KOPT-K1 (cell line): ENCODE data around the gene TIMM29.

ENCODE experiments used
- H3K27ac ChIP-seq: fragments of 200-600 bp; sonication (generic); 2 replicates; pipeline ENCODE4 v1.5.1; 2016; ENCODE audit warnings: antibody characterized with exemption, mild to moderate bottlenecking, low read depth, low read length; ENCODE audit not compliant: poor library complexity, severe bottlenecking
- H3K36me3 ChIP-seq: fragments of 200-600 bp; sonication (generic); 2 replicates; pipeline ENCODE4 v1.5.1; 2017; ENCODE audit warnings: antibody characterized with exemption, mild to moderate bottlenecking, low read length, moderate library complexity; ENCODE audit not compliant: insufficient read depth
- H3K9me3 ChIP-seq: fragments of 200-600 bp; sonication (generic); 2 replicates; pipeline ENCODE4 v1.5.1; 2017; ENCODE audit warnings: antibody characterized with exemption, low read length, mild to moderate bottlenecking; ENCODE audit not compliant: insufficient read depth, poor library complexity, severe bottlenecking

The TIMM29 gene

DNA sequence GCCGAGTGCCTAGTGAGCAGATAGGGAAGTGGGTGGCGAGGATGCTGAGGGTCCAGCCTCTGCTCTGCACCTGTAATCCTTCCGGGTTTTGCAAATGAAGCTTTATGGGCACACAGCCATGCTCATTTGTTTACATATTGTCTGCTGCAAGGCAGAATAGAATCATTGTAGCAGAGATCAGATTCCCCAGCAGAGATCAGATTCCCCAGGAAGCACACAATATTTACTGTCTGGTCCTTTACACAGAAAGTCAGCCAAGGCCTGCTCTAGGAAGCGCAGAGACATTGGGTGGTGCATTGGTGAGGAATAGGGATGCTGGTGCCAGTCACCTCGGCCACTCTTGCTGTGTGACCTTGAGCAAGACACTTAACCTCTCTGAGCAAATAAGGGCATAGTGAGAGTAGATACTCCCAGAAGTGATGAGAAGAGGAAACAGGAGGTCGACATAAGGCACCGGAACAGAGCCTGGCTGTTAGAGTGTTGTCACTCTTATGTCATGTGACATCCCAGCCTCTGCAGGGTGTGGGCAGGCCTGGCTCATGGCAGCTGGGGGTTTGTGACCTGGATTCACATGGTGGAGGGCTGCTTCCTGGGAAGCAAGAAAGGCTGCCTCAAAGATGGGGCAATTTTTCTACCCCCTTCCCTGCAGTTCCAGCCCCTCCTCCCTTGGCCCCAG is 31.6 kb upstream of the TIMM29 start:
- Histone ChIP-seq H3K36me3 (0 out of 2 replicates have a peak, but pooled peaks cover 5% of the 10 kb centered on the region), H3K27ac (no peak overlapping the region)

DNA sequence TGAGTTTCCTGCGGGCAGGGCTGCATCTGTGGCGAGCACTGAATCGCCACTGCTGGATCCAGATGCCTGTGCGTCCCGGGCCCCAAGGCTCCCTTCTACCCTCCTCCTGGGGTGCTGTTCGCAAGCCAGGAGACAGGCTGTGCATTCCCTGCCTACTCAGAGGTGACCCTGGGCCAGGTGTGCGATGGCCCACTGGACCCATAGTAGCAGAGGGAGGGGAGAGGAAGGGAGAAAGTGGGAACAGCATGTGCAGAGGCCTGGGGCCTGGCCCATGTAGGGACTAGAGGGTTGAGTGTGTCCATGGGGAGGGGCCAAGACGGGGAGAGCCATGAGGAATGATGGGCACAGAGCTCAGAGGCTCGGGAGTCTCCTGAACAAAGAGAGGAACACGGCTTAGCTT is 30.0 kb upstream of the TIMM29 start:
- peaks cover 9% of the 10 kb centered on the region for H3K9me3 ChIP-seq
- 0 out of 2 replicates have a peak, but pooled peaks cover 5% of the 10 kb centered on the region for H3K36me3 ChIP-seq
- no peak overlapping the region for H3K27ac ChIP-seq

More for the DNA sequence above, 31.6 kb upstream of the TIMM29 start:
- no peaks in the 10 kb centered on the region for H3K9me3 ChIP-seq

DNA sequence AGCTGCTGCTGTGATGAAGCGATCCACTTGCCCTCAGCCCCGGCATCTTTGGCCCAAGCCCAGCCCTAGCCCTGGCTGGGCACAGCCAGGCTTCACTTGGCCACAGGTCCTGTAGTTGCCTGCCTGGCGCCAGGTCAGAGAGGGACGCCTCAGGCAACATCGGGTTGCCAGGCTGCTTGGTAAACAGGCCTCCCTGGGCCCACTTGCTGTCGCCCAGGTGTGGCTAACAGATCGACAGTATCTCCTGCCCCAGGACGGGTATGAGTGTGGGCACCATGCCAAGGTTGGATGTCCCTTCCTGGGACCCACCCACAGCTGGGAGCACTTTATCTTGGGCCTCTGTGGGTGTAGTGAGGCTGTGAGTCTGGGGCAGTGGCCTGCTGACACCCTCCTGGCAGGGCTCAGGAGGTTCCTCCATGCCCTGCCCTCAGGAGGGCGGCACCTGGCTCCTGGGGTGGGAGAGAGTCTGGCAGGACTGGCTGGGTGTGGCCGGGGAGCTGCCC is 29.4 kb upstream of the TIMM29 start:
- H3K27ac ChIP-seq: no peak overlapping the region
- H3K9me3 ChIP-seq: peaks cover 9% of the 10 kb centered on the region
- 0 out of 2 replicates have a peak, but pooled peaks cover 5% of the 10 kb centered on the region for H3K36me3 ChIP-seq

DNA sequence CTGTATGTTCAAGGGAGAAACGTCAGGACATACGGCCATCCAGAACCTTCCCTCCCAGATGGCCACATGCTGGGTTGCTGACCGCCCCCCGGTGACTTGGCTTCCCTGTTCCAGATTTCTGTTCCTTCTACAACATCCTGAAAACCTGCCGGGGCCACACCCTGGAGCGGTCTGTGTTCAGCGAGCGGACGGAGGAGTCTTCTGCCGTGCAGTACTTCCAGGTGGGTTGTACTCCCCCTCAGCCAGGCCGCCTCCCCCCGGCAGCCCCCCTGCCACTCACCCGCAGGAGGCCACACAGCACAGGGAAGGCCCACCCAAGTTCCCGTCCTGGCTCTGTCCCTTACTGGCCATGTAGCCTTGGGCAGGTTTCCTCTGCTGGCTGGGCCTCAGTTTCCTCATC is 20.7 kb upstream of the TIMM29 start:
- H3K9me3 ChIP-seq: peaks cover 3% of the 10 kb centered on the region
- peaks cover 51% of the 10 kb centered on the region for H3K36me3 ChIP-seq
- H3K27ac ChIP-seq: no peak overlapping the region

DNA sequence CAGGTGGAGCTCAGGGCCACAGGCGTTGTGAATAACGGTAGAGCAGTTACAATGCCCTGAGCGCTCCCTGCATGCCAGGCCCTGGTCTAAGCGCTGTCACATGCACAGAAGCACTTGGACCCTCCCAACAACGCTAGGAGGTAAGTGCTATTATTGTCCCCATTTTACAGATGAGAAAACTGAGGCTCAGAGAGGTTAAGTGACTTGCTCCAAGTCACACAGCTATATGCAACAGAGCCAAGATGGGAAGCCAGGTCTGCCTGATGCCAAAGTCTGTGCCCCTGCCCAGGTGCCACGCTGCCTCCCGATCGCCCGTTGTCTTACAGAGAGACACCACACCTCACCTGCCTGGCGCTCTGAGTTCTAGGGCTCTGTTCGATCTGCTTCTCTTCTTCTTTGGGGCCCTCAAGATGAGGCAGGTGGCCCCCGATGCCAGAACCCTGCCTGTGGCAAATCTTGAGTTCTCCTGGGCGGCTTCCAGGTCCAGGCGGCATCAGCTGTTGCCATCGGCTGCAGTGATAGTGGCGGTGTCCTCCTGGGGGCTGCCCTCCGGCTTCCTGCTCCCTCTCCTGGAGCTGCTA is 20.1 kb upstream of the TIMM29 start:
- Histone ChIP-seq H3K9me3 (no peaks in the 10 kb centered on the region), H3K36me3 (peaks cover 57% of the 10 kb centered on the region), H3K27ac (no peak overlapping the region)

DNA sequence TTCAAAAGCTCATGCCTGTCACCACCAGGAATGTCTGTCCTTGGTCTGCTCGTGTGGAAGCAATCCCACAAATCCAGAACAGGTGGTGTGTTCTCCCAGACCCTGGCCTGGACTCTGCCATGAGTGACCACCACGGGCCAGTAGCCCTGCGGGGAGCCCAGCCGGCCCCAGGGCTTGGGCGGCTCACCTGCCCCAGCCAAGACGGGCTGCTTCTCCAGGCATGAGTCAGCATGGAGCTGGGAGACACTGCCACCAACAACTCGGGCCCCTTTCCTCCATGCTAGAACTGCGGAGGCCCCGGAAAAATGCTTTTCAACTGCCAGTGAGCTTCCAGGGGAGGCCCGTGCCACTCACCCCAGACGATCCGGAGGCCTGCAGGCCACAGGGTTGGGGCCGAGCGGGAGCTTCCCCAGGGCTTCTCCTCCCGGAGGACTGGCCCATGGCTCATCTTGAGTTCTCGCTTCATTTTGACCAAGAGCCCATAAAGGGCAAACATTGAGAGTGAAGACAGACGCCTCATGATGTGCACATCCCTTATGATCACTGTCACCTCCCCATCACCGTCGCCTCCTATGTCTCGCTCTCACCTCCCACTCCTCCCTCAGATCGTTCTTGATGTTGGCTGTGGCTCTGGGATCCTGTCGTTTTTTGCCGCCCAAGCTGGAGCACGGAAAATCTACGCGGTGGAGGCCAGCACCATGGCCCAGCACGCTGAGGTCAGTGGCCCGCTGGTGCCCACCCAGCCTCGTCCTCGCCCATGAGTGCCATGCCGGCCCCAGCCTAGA is 16.8 kb upstream of the TIMM29 start:
- H3K27ac ChIP-seq: no peak overlapping the region
- no peaks in the 10 kb centered on the region for H3K9me3 ChIP-seq
- H3K36me3 ChIP-seq: peaks cover 72% of the 10 kb centered on the region

DNA sequence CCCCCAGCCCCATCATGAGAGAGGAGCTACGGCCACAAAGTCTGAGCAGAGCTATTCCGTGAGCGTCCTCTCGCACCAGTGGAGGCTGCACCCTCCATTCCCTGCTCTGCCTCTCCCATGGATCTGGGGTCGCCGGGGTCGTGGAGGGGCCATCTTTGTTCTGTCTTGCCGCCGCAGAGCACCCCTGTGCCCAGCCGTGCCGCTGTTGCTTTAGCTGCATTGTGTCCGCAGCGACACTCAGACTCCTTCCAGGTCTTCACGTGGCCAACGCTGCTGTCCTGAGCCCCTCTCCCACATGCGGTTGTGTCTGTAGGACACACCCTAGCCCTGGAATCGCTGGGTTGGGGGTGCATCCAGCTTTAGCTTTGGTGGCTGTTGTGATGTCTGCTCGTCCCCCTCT is 16.0 kb upstream of the TIMM29 start:
- Histone ChIP-seq H3K36me3 (peaks cover 68% of the 10 kb centered on the region), H3K9me3 (no peaks in the 10 kb centered on the region), H3K27ac (no peak overlapping the region)

DNA sequence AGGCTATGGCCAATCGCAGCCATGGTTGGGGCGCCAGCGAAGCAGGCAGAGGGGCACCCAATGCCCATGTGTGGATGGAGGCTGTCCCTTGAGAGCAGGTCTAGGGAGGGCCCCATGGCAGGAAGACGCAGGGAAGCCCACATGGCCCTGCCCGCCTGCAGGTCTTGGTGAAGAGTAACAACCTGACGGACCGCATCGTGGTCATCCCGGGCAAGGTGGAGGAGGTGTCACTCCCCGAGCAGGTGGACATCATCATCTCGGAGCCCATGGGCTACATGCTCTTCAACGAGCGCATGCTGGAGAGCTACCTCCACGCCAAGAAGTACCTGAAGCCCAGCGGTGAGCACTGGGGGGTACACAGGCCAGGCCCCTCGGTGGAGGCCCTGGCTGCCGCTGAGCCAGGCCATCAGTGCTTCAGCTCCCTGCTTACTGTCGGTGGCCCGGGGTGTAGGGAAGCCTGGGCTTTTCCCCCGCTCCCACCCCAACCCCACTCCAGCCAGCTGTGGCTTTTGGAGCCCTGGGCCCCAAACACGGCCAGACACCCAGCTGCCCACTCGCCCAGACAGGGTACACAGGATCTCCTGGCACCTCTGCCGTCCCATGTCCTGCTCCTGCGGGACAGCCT is 14.8 kb upstream of the TIMM29 start:
- Histone ChIP-seq H3K9me3 (no peaks in the 10 kb centered on the region), H3K27ac (no peak overlapping the region), H3K36me3 (peaks cover 66% of the 10 kb centered on the region; the same call in 1 of the 2 replicates)

DNA sequence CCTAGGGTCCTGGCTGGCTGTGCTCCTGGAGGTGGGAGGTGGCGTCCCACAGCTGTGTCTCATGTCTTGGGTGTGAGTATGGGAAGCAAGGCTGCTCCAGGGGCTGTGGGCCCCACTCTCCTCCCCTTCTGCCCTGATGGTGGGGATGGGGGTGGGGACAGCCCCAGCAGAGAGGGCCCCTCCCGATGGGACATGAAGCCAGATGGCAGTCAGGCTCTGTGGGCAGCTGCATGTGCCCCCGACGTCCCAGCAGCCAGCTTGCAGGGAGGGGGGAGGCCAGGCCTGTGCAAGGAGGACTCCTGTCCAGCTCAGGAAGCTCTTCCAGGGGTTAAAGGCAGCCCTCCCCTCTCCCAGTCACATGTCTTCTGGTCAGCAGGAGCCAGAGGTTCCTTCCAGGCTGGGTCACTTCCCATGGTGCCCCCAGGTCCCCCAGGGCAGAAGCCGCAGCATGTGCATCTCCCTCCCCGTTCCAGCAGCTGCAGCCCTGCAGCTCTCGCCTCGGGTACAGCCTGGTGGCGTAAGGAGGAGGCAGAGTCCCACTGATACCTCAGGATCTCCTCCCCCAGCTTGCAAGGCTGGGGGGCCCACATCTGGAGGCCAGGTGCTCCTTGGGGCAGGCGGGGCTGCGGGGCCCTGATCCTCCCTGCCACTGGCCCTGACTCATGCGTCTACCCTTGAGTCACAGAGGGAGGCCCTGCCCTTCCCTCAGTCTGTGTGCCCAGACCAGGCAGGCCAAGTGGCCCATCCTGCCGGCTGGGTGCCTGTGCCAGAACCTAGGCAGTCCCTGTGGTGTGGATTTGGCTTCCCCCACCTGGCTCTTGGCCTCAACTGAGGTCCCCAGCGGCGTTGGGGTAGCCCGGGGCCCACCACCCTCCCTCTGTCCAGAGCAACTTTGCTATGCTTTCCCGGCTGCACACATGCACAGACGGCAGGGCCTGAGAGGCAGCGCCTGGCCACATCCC is 13.2 kb upstream of the TIMM29 start:
- H3K27ac ChIP-seq: no peak overlapping the region
- no peaks in the 10 kb centered on the region for H3K9me3 ChIP-seq
- H3K36me3 ChIP-seq: peaks cover 68% of the 10 kb centered on the region

DNA sequence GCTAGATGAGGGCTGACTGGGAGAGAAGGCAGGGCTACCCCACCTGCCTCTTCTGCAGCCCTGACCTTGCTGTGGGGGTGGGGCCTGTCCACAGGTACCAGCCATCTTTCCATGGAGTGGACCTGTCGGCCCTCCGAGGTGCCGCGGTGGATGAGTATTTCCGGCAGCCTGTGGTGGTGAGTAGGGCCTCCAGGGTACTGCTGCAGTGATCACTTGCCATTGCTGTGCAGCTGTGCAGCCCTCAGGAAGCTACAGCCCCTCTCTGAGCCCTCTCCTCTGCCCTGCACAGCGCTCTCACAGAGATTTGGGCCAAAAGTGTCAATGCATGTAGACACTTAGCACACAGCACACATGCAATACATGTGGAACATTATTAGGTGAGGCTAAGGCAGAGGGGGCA is 12.0 kb upstream of the TIMM29 start:
- Histone ChIP-seq H3K36me3 (peaks cover 71% of the 10 kb centered on the region), H3K27ac (no peak overlapping the region), H3K9me3 (no peaks in the 10 kb centered on the region)

DNA sequence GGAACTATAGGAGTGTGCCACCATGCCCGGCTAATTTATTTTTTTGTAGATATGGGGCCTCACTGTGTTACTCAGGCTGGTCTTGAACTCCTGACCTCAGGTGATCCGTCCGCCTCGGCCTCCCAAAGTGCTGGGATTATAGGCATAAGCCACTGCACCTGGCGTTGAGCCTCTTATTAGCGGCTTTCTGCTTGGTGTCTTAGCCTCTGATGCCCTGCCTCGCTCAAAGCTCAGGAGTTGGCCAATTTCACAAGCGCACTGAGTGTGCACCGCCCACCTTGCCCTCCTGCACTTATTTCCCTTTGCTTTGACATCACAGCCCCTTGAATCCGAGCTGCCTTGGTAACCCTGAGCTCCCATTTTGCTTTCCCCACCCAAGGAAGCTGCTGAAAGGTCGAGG is 10.3 kb upstream of the TIMM29 start:
- Histone ChIP-seq H3K9me3 (no peaks in the 10 kb centered on the region), H3K36me3 (peaks cover 68% of the 10 kb centered on the region), H3K27ac (no peak overlapping the region)

DNA sequence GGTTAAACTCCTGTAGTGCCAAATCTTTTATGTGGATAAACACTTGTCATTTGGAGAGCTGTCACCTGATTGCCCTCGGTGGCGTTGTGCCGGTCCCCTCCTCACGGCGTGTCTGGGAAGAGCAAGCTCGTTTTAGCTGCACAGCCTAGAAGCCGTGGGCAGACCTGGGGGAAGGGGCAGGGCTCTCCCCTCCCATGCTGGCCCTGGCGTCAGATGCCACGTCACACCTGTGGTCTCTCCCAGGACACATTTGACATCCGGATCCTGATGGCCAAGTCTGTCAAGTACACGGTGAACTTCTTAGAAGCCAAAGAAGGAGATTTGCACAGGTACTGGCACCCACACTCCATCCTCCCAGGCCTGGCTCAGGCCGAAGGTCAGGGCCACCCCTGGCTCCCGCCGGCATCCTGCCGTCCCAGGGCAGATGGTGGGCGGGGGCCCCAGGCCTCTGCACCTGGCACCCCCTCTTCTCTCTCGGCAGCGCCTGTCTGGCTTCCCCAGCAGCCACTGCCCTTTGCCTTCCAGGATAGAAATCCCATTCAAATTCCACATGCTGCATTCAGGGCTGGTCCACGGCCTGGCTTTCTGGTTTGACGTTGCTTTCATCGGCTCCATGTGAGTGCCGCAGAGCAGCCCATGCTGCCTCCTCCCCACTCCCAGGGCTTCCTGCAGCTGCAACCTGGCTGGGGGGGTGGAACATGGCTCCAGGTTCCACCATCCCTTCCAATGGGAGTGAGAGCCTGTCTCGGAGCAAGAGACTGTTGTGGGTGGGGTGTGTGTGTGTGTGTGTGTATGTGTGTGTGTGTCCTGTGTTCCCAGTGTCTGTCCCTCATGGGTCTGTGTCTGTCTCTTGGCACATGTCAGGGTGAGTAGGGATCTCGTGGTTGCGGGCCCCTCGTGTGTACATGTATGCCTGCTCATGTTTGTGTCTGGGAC is 9.0 kb upstream of the TIMM29 start:
- Histone ChIP-seq H3K36me3 (peaks cover 69% of the 10 kb centered on the region), H3K27ac (no peak overlapping the region), H3K9me3 (no peaks in the 10 kb centered on the region)

DNA sequence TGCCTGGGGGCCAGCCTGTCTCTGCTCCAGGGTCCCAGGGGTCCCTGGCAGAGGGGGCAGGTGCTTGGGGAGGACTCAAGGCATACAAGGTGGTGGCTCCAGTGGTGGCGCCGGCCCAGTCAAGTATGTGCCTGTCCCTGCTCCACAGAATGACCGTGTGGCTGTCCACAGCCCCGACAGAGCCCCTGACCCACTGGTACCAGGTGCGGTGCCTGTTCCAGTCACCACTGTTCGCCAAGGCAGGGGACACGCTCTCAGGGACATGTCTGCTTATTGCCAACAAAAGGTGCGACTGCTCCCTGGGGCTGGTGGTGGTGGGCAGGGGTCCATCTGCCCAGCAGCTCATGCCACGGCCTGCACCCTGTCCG is 8.3 kb upstream of the TIMM29 start:
- no peak overlapping the region for H3K27ac ChIP-seq
- H3K36me3 ChIP-seq: peaks cover 68% of the 10 kb centered on the region
- H3K9me3 ChIP-seq: no peaks in the 10 kb centered on the region
